ENCODE results near the gene GRM4.

DNA sequence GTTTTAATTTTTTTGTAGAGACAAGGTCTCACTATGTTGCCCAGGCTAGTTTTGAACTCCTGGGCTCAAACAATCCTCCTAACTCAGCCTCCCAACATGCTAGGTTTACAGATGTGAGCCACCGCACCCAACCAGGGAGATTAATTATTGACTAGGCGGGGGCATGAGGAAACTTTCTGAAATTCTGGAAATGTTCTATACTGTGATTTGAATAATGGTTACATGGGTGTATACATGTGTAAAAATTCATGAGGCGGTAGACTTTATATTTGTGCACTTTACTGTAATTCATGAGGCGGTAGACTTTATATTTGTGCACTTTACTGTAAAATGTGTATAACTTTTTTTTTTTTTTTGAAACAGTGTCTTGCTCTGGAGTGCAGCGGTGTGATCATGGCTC is 147.2 kb downstream of the GRM4 start:
- TF ChIP-seq TAF1 (IDR thresholded peaks at IDR 0.05; ENCODE audit: low read depth) (no peak), TEAD4 (IDR thresholded peaks at IDR 0.05) (no peak), CEBPB (IDR thresholded peaks at IDR 0.05) (no peak), RAD21 (IDR thresholded peaks at IDR 0.05; ENCODE audit: low read depth) (no peak), CREB1 (IDR thresholded peaks at IDR 0.05; ENCODE audit: low read depth) (no peak), FOXM1 (IDR thresholded peaks at IDR 0.05; ENCODE audit: borderline replicate concordance, low read depth) (no peak), EP300 (IDR thresholded peaks at IDR 0.05; ENCODE audit: borderline replicate concordance) (no peak)
- TF ChIP-seq, protein P1, sequence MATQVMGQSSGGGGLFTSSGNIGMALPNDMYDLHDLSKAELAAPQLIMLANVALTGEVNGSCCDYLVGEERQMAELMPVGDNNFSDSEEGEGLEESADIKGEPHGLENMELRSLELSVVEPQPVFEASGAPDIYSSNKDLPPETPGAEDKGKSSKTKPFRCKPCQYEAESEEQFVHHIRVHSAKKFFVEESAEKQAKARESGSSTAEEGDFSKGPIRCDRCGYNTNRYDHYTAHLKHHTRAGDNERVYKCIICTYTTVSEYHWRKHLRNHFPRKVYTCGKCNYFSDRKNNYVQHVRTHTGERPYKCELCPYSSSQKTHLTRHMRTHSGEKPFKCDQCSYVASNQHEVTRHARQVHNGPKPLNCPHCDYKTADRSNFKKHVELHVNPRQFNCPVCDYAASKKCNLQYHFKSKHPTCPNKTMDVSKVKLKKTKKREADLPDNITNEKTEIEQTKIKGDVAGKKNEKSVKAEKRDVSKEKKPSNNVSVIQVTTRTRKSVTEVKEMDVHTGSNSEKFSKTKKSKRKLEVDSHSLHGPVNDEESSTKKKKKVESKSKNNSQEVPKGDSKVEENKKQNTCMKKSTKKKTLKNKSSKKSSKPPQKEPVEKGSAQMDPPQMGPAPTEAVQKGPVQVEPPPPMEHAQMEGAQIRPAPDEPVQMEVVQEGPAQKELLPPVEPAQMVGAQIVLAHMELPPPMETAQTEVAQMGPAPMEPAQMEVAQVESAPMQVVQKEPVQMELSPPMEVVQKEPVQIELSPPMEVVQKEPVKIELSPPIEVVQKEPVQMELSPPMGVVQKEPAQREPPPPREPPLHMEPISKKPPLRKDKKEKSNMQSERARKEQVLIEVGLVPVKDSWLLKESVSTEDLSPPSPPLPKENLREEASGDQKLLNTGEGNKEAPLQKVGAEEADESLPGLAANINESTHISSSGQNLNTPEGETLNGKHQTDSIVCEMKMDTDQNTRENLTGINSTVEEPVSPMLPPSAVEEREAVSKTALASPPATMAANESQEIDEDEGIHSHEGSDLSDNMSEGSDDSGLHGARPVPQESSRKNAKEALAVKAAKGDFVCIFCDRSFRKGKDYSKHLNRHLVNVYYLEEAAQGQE (IDR thresholded peaks at IDR 0.05; ENCODE audit: low read depth) = no peak
